Epithelial cell of proximal tubule (primary cell): ENCODE measurements around the gene CACNG1. TPM values are rescaled to one million over a fixed set of nuclear protein-coding genes. Genes with fewer than 3 reads are reported as not detected.

Experiments used
- DNase-seq: peaks from one replicate; pipeline ENCODE4 v3.0.0-alpha.2; 2011; ENCODE audit warnings: low read depth
- H3K4me3 ChIP-seq: 2 replicates; pipeline ENCODE4 v1.5.1; 2011; ENCODE audit warnings: low read depth, mild to moderate bottlenecking, low read length
- total RNA-seq: library from RNA; depleted of rRNA; stranded (reverse); fragments of >200 nt; gene quantifications from 2 replicates; pipeline ENCODE4 v1.2.3, GENCODE V29; 2015
- TF ChIP-seq, protein P1 (sequence below): conservative IDR thresholded peaks from 2 replicates; pipeline ENCODE4 v1.5.1; 2012; ENCODE audit warnings: low read depth, mild to moderate bottlenecking, low read length

The CACNG1 gene
- total RNA-seq, 1 donor from 2014 or later, result not detected

DNA sequence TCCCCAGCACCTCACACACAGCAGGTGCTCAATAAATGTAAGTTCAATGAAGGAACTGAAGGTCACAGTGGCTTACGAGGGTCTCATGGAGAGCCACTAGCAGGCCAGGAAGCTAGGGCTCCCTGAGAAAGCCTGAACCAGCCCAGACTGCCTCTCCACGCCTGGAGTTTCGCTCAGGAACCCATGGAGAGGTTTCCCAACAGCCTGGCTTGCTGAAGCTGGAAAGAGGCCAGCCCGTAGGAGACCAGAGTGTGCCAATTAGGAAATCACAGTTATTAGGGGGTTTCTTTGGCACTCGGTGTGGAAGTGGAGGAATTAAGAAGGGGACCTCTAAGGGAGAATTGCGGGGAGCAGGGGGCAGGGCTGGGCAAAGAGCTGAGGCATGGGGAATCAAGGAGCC, 36.3 kb upstream of the CACNG1 start:
- DNase-seq, result no peak
- no peak overlapping the region for H3K4me3 ChIP-seq
- TF ChIP-seq, protein P1, sequence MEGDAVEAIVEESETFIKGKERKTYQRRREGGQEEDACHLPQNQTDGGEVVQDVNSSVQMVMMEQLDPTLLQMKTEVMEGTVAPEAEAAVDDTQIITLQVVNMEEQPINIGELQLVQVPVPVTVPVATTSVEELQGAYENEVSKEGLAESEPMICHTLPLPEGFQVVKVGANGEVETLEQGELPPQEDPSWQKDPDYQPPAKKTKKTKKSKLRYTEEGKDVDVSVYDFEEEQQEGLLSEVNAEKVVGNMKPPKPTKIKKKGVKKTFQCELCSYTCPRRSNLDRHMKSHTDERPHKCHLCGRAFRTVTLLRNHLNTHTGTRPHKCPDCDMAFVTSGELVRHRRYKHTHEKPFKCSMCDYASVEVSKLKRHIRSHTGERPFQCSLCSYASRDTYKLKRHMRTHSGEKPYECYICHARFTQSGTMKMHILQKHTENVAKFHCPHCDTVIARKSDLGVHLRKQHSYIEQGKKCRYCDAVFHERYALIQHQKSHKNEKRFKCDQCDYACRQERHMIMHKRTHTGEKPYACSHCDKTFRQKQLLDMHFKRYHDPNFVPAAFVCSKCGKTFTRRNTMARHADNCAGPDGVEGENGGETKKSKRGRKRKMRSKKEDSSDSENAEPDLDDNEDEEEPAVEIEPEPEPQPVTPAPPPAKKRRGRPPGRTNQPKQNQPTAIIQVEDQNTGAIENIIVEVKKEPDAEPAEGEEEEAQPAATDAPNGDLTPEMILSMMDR, result no peak

DNA sequence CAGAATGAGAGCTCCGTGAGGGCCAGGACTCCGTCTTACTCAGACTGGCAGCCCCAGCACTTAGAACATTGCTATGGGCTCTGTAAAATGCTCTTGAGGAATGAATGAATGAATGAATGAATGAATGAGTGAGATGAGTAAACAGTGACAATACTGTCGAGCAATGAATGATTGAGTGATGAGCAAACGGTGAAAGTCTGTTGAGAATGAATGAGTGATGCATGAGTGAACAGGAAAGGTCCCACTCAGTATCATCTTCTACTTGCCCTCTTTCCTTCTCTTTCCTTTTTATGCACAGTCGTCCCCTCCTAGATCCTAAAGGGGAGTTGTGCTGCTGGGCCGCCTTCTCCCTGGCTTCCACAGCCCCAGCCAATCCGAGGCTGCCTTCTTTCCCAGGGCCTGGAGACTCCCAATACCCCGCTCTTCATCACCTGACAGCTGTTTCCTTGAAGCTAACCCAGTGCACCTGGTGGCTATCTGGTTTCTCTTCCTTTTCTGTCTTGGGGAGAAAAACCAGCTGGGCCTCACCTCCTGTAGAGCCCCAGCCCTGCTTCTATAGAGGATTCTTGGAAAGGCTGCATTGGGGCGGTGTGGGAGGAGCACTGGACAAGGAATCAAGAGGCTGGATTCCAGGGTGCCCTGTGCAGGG, 32.7 kb upstream of the CACNG1 start:
- TF ChIP-seq, protein P1, result no peak
- DNase-seq, result no peak
- no peak overlapping the region for H3K4me3 ChIP-seq

DNA sequence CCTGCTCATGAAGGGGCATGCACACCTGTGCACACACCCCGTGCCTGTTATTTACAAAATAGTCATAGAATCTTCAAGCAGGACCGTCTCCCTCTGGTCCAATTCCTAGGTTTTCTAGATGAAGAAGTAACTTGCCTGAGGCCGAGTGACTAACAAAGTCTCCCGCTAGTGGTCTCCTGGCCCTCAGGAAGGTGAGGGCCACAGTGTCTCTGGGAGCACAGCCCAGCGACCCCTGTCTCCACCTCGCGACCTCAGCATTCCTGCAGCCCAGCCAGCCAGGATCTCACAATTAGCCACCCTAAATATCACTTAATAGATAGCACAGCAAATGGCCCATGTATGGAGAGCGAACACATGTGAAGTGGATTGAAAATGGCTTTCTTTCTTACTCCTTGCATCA, 30.5 kb upstream of the CACNG1 start:
- no peak overlapping the region for H3K4me3 ChIP-seq
- TF ChIP-seq, protein P1, result no peak
- DNase-seq, result no peak

DNA sequence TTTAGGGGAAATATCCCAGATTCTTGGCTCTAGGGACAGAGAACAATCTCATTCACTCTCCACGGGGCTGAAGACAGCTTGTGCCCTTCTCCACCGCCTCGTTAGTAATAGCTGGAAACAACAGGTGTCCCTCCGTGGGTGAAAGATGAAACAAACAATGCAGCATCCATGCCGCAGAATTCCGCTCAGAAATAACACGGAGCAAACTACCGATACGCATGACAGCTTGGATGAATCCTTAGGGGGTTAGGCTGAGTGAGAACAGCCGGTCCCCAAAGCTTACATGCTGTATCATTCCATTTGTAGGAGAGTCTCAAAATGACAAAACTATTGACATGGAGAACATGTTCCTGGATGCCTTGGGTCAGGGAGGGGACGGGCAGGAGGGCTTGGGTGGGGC, 29.4 kb upstream of the CACNG1 start:
- no peak for DNase-seq
- TF ChIP-seq, protein P1, result no peak
- H3K4me3 ChIP-seq, result no peak overlapping the region

DNA sequence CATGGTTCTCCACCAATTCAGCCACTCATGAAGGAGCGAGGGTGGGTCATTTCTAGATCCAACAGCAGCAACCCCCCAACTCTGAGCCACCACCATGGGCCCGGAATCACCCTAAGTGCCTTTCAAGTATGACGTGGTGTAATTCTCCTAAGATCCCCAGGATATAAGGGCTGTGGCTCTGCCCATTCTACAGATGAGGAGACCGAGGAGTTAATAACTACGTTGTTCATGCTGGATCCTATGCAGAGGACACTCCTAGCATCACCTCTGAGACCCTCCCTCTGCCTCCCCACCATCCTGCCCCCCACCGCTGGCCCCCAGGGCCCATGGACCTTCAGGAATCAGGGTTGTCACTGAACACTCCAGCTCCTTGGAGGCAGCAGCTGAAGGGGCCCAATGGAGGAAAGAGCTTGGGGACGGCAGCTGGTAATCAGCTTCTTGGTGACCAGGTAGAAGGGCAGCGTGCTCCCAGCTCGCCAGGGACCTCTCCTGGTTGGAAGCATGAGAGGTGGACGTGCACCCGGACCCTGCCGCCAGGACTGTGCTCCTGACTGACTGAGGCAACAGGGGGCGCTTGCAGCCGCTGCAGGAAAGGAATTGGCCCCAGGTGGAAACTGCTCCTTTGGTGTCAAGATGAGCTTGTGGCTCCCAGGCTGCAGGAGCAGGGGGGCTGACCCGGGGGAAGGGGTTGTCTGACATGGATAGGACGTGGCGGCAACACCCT, 28.2 kb upstream of the CACNG1 start:
- H3K4me3 ChIP-seq, result no peak overlapping the region
- TF ChIP-seq, protein P1, result no peak
- no peak for DNase-seq

DNA sequence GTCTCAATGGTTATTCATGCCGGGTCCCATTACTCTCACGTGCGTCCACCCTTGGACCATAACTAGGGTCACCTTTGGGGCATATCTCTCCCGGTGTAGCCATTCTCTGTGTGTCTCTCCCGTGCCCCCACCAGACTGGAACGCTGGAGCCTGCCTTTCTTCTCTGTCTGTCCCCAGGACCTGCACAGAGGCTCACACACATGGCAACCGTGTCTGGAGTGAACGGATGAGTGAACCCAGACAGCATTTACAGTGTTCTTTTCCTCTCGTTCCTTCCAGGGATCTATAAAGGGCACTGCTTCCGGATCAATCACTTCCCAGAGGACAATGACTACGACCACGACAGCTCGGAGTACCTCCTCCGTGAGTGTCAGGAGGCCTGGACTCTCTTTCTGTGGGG, 26.4 kb upstream of the CACNG1 start:
- TF ChIP-seq, protein P1, result no peak

More for the DNA sequence above, 26.4 kb upstream of the CACNG1 start:
- no peak overlapping the region for H3K4me3 ChIP-seq
- no peak for DNase-seq
